Amygdala (tissue), 56 donors: ENCODE measurements around the gene CEP85L.
A peak's percentile ranks its signal among the peaks of the same experiment; 100 is the strongest.

ENCODE experiments used
- DNase-seq, 56 donors: peaks; one replicate each; lab custom pipeline; 2025; lab: John Stamatoyannopoulos, UW

The CEP85L gene

GRCh38 chr6:118509009-118509617 lies 142.3 kb downstream of the CEP85L start:
- DNase-seq: peak in 11 of 56 donors; percentile 2 to 71 (median 15)

GRCh38 chr6:118507636-118508035 lies 143.8 kb downstream of the CEP85L start:
- DNase-seq: no peak

- no peak for DNase-seq
Measured at GRCh38 chr6:118506071-118506638, 145.2 kb downstream of the CEP85L start.

GRCh38 chr6:118505656-118506055 lies 145.7 kb downstream of the CEP85L start:
- DNase-seq: no peak

DNA sequence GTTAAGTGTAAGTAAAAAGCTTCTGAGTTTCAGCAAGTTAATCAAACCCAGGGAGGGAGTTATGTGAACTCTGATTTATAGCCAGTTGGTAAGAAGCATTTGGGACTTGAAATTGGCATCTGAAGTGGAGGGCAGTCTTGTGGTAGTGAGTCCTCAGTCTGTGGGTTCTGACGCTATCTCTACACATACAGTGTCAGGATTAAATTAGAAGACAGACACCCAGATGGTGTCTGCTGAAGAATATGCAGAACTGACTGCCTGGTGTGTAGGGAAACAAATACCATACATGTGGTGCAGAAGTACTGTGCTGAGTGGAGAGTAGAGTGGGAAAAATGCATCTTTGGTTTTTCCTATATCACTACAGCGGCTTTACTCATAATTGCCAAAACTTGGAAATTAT lies 146.8 kb downstream of the CEP85L start:
- no peak for DNase-seq

GRCh38 chr6:118502169-118502568 lies 149.2 kb downstream of the CEP85L start:
- no peak for DNase-seq

- no peak for DNase-seq
Measured at GRCh38 chr6:118501765-118502164, 149.6 kb downstream of the CEP85L start.

- no peak for DNase-seq
Measured at GRCh38 chr6:118501099-118501498, 150.3 kb downstream of the CEP85L start.

GRCh38 chr6:118500130-118501015 lies 151.0 kb downstream of the CEP85L start:
- no peak for DNase-seq

DNA sequence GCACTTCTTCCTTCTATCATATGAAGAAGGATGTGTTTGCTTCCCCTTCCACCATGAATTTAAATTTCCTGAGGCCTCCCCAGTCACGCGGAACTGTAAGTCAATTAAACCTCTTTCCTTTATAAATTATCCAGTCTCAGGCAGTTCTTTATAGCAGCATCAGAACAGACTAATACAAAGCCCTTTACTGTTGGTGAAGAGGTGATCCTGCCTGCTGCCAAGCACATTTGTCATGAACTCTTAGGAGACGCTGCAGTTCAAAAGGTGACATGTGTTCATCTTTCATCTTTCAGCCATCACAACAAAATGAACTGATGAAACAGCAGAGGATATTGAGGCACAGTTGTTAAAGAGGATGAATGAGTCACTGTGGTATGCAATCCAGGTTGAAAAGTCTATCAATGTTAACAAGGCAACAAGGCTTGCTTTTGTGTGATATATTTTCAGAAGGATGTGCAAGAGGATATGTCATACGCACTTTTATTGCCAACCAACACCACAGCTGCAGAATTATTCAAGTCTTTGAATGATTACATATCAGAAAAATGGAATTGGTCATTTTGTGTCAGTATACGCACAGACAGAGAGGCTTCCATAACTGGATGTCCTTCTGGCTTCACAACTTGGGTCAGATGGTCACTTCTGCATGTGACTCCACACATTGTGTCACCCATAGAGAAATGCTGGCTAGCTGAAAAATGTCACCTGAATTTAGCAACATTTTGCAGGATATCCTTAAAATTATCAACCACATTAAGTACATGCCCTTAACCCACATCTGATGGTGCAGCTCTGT lies 155.7 kb downstream of the CEP85L start:
- no peak for DNase-seq

DNA sequence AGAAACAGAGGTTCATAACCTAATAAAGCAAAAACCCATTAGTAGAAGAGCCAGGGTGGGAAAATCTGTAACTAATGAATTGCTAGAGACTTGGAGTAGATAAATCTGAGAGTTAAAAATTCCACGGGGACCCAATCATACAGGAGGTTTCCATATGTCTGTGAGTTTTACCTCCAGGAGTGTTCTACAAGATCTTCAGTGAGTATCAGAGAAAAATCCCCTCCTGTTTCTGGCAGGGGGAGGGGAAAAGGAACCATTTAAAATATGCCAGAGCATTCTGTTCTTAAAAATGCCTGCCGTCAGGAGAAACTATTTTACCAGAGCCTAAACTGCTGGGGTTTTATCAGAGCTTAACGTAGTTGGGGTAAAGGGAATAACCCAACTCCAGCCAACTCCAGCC lies 157.3 kb downstream of the CEP85L start:
- DNase-seq: no peak

DNA sequence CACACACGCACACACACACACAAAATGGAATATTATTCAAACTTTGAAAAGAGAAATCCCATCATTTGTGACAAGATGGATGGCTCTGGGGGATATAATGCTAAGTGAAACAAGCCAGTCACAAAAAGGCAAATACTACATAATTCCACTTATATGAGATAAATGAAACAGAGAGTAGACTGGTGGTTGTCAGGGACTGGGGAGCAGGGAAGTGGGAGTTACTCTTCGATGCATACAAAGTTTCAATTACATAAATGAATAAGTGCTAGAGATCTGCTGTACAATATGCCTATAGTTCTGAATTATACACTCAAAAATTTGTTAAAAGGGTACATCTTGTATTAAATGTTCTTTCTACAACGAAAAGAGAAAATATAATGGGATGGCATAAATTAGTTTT lies 161.4 kb downstream of the CEP85L start:
- no peak for DNase-seq

GRCh38 chr6:118488631-118489030 lies 162.8 kb downstream of the CEP85L start:
- DNase-seq: no peak

GRCh38 chr6:118485601-118486550 lies 165.5 kb downstream of the CEP85L start:
- DNase-seq: peak in 22 of 56 donors; percentile 2 to 72 (median 25)

- DNase-seq: no peak
Measured at GRCh38 chr6:118476551-118476950, 174.8 kb downstream of the CEP85L start.

- no peak for DNase-seq
Measured at GRCh38 chr6:118473266-118473665, 178.1 kb downstream of the CEP85L start.

- DNase-seq: no peak
Measured at GRCh38 chr6:118469468-118469867, 181.9 kb downstream of the CEP85L start.

GRCh38 chr6:118468682-118469465 lies 182.5 kb downstream of the CEP85L start:
- no peak for DNase-seq

DNA sequence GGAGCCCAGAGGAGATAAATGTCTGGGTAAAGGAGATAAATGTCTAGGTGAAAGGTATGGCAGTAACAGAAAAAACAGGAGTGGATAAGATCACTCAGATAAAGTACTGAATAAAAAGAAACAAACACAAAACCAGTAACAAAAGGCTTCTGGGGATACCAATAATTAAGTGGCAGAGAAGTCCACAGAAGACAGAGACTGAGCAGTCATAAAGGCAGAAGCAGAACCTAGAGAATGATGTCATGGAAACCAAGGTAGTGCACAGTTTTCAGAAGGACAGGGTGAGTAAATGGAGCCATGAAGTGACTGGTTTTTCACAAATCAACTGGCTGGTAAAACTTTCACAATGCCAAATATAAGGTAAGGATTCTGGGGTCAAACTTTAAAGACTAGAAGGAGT lies 184.2 kb downstream of the CEP85L start:
- no peak for DNase-seq
